ENCODE results near the gene GAA. TPM values are rescaled to one million over a fixed set of nuclear protein-coding genes. Genes with fewer than 3 reads are reported as not detected.

GAA gene
- total RNA-seq, 1 experiment from 2014 or later: 30.3 TPM

- no CpG with 5 or more reads among the region's 23 CpGs for WGBS (ENCODE audit: extremely low coverage, insufficient read length, low lambda C conversion rate)
- H3K4me3 Mint-ChIP-seq: no peak overlapping the region
- no peak overlapping the region; a peak in 1 of 7 replicates for H3K27ac Mint-ChIP-seq
These were observed 3.3 kb upstream of the GAA start for GRCh38 chr17:80097844-80098691.

More at GRCh38 chr17:80097844-80098691, 3.3 kb upstream of the GAA start:
- H2AFZ ChIP-seq (ENCODE audit: low read length): no peak overlapping the region
- H3K4me2 ChIP-seq (ENCODE audit: insufficient read depth, insufficient read length, low read length): no peak overlapping the region
- no peak for DNase-seq
- no peak overlapping the region for H2BK12ac ChIP-seq (ENCODE audit: insufficient read length, low read depth, low read length)
- no peak overlapping the region for H3K23ac ChIP-seq (ENCODE audit: insufficient read length, low read depth, low read length)
- no peak overlapping the region for H3K9ac ChIP-seq (ENCODE audit: extremely low read depth, insufficient read length, low read length)
- peaks cover 8% of the 10 kb centered on the region for H3K23me2 ChIP-seq (ENCODE audit: insufficient read length, low read depth, low read length, poor library complexity, severe bottlenecking)
- H2BK120ac ChIP-seq (ENCODE audit: low read depth, low read length, poor library complexity, severe bottlenecking): no peak overlapping the region
- no peak for TF ChIP-seq CTCF (conservative IDR thresholded peaks at IDR 0.05)
- no peak overlapping the region for H3K27ac ChIP-seq (ENCODE audit: insufficient read length, low read depth, low read length)
- no peaks in the 10 kb centered on the region for H4K20me1 ChIP-seq (ENCODE audit: control insufficient read depth, insufficient read depth, insufficient read length)
- H3K14ac ChIP-seq (ENCODE audit: insufficient read depth, low read length): no peak overlapping the region
- H2BK5ac ChIP-seq (ENCODE audit: insufficient read length, low read length): no peak overlapping the region
- no peak overlapping the region for H2BK15ac ChIP-seq (ENCODE audit: low read depth, low read length)
- peaks cover 5% of the 10 kb centered on the region; the same call in 1 of the 2 replicates for H3K4me1 ChIP-seq (ENCODE audit: insufficient read depth, low read length)
- Mint-ChIP-seq H3K9me3 (no peaks in the 10 kb centered on the region), H3K36me3 (ENCODE audit: insufficient read depth in 1 of 3, low read depth in 3 of 3) (no peaks in the 10 kb centered on the region; a peak in 2 of 7 replicates), H3K27me3 (ENCODE audit: low read depth) (peaks cover 15% of the 10 kb centered on the region), H3K4me1 (peaks cover 12 to 14% of the 10 kb centered on the region in 2 experiments)
- no peaks in the 10 kb centered on the region; the same call in 1 of the 2 replicates for H3K27me3 ChIP-seq (ENCODE audit: insufficient read depth, low read length)
- no peak overlapping the region for H3K4ac ChIP-seq (ENCODE audit: low read depth, low read length)
- H3K56ac ChIP-seq (ENCODE audit: insufficient read length, low read depth, low read length): no peak overlapping the region
- no peak overlapping the region for H3T11ph ChIP-seq (ENCODE audit: low read length)
- H3K79me1 ChIP-seq (ENCODE audit: insufficient read depth, low read depth, low read length, poor library complexity, severe bottlenecking): no peaks in the 10 kb centered on the region
- no peak overlapping the region for H4K8ac ChIP-seq (replicated peaks; ENCODE audit: insufficient read length, low read depth, low read length)
- H2AK5ac ChIP-seq (ENCODE audit: insufficient read length, low read length): no peak overlapping the region
- no peak overlapping the region for H4K91ac ChIP-seq (ENCODE audit: insufficient read length, low read depth, low read length)
- no peaks in the 10 kb centered on the region for H3K79me2 ChIP-seq (ENCODE audit: insufficient read depth, low read length)
- H2BK20ac ChIP-seq (ENCODE audit: low read depth, low read length, poor library complexity, severe bottlenecking): no peak overlapping the region
- H4K5ac ChIP-seq (ENCODE audit: insufficient read length, low read depth, low read length): no peak overlapping the region
- no peak overlapping the region for H3K18ac ChIP-seq (ENCODE audit: insufficient read length, low read depth, low read length)
- no peaks in the 10 kb centered on the region for H3K9me3 ChIP-seq (ENCODE audit: control insufficient read depth, low read depth, low read length)

Data from H9 (cell line).